CD4-positive, alpha-beta T cell treated with Interleukin-6 at 100 ng/mL for 8 hours (primary cell): ENCODE data around the gene NGRN.

ENCODE experiments used
- DNase-seq: peaks from one replicate; pipeline ENCODE4 v3.0.0-alpha.2; 2020; ENCODE audit warnings: mixed read lengths, low spot score

The NGRN gene

DNA sequence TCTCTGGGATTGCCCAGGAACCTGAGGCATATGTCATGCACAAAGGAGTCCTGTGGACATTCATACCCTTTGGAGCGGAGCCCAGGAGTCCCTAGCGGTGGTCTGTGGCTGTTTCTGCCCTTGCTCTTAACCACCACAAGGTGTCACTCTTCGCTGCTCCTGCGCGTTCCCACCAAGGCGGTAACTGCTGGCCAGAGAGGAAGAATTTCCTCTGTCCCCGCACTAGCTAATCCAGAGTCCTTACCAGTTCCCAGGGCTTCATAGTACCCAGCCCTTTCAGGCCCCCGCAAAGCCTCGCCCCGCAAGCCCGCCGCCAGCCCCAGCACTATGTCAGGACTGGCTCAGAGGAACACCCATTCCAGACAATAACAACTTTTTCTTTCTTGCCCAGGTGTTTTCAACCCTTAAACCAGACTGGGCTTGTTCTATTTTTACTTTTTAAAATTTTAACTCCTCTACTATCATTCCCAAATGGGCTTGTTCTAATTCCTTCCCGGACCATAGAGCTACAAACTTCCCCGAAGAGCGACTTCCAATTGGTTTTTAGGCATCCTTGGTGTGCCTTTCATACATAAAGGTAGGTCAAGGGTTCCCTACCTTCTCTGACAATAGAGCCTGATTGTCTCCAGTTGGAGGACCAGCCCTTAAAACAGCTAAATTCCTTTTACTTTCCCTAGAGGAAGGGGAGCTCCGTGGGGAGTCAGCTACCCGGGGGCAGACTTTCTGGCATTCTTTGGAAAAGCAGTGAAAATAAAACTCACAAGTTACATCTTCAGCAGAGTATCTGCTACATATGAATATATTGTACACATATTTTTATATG is 54.8 kb downstream of the NGRN start:
- DNase-seq = peak; percentile 70

DNA sequence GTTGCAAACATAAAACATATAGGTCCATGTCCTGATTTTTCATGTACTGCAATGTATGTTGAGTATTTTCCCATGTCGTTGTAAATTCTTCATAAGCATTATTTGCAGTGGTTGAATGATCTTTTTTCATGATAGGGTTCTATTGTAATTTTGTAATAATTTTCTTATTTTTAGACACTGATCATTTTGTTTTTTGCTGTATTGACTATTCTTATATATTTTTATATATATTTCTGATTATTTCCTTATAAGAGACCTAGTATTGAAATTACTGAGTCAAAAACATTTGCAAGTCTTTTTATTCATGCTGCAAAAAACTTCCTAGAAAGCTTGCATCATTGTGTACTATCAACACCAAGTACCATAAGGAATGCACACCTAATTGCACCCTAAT is 55.4 kb downstream of the NGRN start:
- DNase-seq = no peak
